Liver (tissue), 3 donors: Measurements from ENCODE around the gene NCAM2.

Experiments
- CTCF ChIP-seq: fragments of 150-350 bp; IDR thresholded peaks from 2 replicates; pipeline ENCODE4 v1.5.1; 2017; ENCODE audit warnings: improper control_type of control experiment, low read depth, low read length; ENCODE audit not compliant: missing input control
- EGR1 ChIP-seq, 2 donors: IDR thresholded peaks; 2 replicates each; pipeline ENCODE4 v1.6.1; 2016 to 2018; ENCODE audit warnings: antibody characterized with exemption in 2 of 2, low read depth in 2 of 2
- FOXA1 ChIP-seq: IDR thresholded peaks from 2 replicates; pipeline ENCODE4 v1.6.1; 2016; ENCODE audit warnings: antibody characterized with exemption
- GABPA ChIP-seq, 2 donors: IDR thresholded peaks in 1 of 2; conservative IDR thresholded peaks in 1 of 2; 2 replicates each; pipeline ENCODE4 v1.6.1; 2016; ENCODE audit warnings: antibody characterized with exemption in 2 of 2, mild to moderate bottlenecking in 1 of 2, moderate library complexity in 1 of 2
- JUND ChIP-seq, 2 donors: IDR thresholded peaks; 2 replicates each; pipeline ENCODE4 v1.6.1; 2016; ENCODE audit warnings: antibody characterized with exemption in 2 of 2
- MAX ChIP-seq: IDR thresholded peaks from 2 replicates; pipeline ENCODE4 v1.6.1; 2016; ENCODE audit warnings: antibody characterized with exemption
- RAD21 ChIP-seq, 2 donors: IDR thresholded peaks; 2 replicates each; pipeline ENCODE4 v1.6.1; 2016; ENCODE audit warnings: antibody characterized with exemption in 2 of 2, mild to moderate bottlenecking in 2 of 2
- REST ChIP-seq: IDR thresholded peaks from 2 replicates; pipeline ENCODE4 v1.6.1; 2016; ENCODE audit warnings: antibody characterized with exemption, mild to moderate bottlenecking
- RXRA ChIP-seq, 2 donors: IDR thresholded peaks; 2 replicates each; pipeline ENCODE4 v1.6.1; 2017 to 2018; ENCODE audit warnings: antibody characterized with exemption in 2 of 2, mild to moderate bottlenecking in 1 of 2
- SP1 ChIP-seq: IDR thresholded peaks from 2 replicates; pipeline ENCODE4 v1.6.1; 2018; ENCODE audit warnings: antibody characterized with exemption, mild to moderate bottlenecking
- YY1 ChIP-seq: IDR thresholded peaks from 2 replicates; pipeline ENCODE4 v1.6.1; 2016; ENCODE audit warnings: antibody characterized with exemption, mild to moderate bottlenecking
- ZBTB33 ChIP-seq: IDR thresholded peaks from 2 replicates; pipeline ENCODE4 v1.6.1; 2016; ENCODE audit warnings: antibody characterized with exemption
- donor health status: healthy.
- donor health status: healthy.

- TF ChIP-seq CTCF (no peak), YY1 (no peak), GABPA (IDR thresholded peaks at IDR 0.05 in 1 of 2, conservative IDR thresholded peaks at IDR 0.05 in 1 of 2) (no peak), FOXA1 (no peak), RAD21 (IDR thresholded peaks at IDR 0.05) (no peak), MAX (no peak), REST (no peak), JUND (IDR thresholded peaks at IDR 0.05) (no peak), EGR1 (IDR thresholded peaks at IDR 0.05; ENCODE audit: low read depth in 2 of 2) (no peak), ZBTB33 (no peak), RXRA (IDR thresholded peaks at IDR 0.05) (no peak), SP1 (no peak)
Observed at GRCh38 chr21:21010698-21011097, 12.5 kb downstream of the NCAM2 start.
